Measurements from ENCODE around the gene GPR155.

GPR155 gene

GRCh38 chr2:174385201-174385600, 101.6 kb downstream of the GPR155 start:
- in situ Hi-C loops (cut with MboI; ENCODE audit: low pct_unique_long_range_greater_than_20kb, low sequenced_read_pairs, unreplicated experiment): no loop called here
- no peak for DNase-seq (ENCODE audit: low spot score)
- TF ChIP-seq CTCF (IDR thresholded peaks at IDR 0.05; ENCODE audit: extremely low read depth, insufficient read depth, missing control alignments): no peak

GRCh38 chr2:174383796-174384195, 103.0 kb downstream of the GPR155 start:
- no peak for TF ChIP-seq CTCF (IDR thresholded peaks at IDR 0.05; ENCODE audit: extremely low read depth, insufficient read depth, missing control alignments)
- in situ Hi-C loops (cut with MboI; ENCODE audit: low pct_unique_long_range_greater_than_20kb, low sequenced_read_pairs, unreplicated experiment): no loop called here
- no peak for DNase-seq (ENCODE audit: low spot score)
